ENCODE data around the gene ZNF236.
"Not testable (repeated sequence)": the region's sequence is repeated elsewhere in the genome, so short reads cannot be mapped to it uniquely, and the experiment has no call there.

- TF ChIP-seq CTCF, POLR2A (IDR thresholded peaks at IDR 0.05): not testable (repeated sequence)
These were observed 10.8 kb upstream of the ZNF236 start for GRCh38 chr18:76811530-76811929.
